Measurements from ENCODE around the gene KIAA0825. TPM values are rescaled to one million over a fixed set of nuclear protein-coding genes. Genes with fewer than 3 reads are reported as not detected.

KIAA0825 gene
- total and polyA plus RNA-seq, 2 experiments from 2014 or later = 3.0 to 7.0 TPM

- Histone ChIP-seq H3K79me2 (ENCODE audit: insufficient read depth) (no peaks in the 10 kb centered on the region), H4K20me1 (ENCODE audit: insufficient read depth) (no peaks in the 10 kb centered on the region), H3K27me3 (replicated peaks; ENCODE audit: insufficient read depth) (no peaks in the 10 kb centered on the region), H3K27ac (no peak overlapping the region), H3F3A (ENCODE audit: insufficient read depth) (no peaks in the 10 kb centered on the region), H3K9ac (no peak overlapping the region), H3K4me2 (ENCODE audit: unreplicated experiment) (no peak overlapping the region), H3K9me2 (ENCODE audit: insufficient read depth) (no peaks in the 10 kb centered on the region), H3K4me1 (ENCODE audit: insufficient read depth) (no peaks in the 10 kb centered on the region), H3K9me3 (ENCODE audit: low read depth) (no peaks in the 10 kb centered on the region), H3K4me3 (no peak overlapping the region), H3K36me3 (ENCODE audit: low read depth) (no peaks in the 10 kb centered on the region), H2AFZ (no peak overlapping the region)
- no peak for DNase-seq
- in situ Hi-C loops (cut with MboI) = no loop called here
- TF ChIP-seq EZH2 (IDR thresholded peaks at IDR 0.05; ENCODE audit: insufficient read depth, poor library complexity, severe bottlenecking) = no peak
- no peak for TF ChIP-seq EZH2phosphoT487 (IDR thresholded peaks at IDR 0.05; ENCODE audit: insufficient read depth, low read depth)
Measured at GRCh38 chr5:94571415-94571814, 47.0 kb downstream of the KIAA0825 start.

GRCh38 chr5:94564812-94565211, 53.6 kb downstream of the KIAA0825 start:
- Histone ChIP-seq H3K79me2 (ENCODE audit: insufficient read depth) (no peaks in the 10 kb centered on the region), H3K4me1 (ENCODE audit: insufficient read depth) (no peaks in the 10 kb centered on the region), H3K9me3 (ENCODE audit: low read depth) (no peaks in the 10 kb centered on the region), H4K20me1 (ENCODE audit: insufficient read depth) (no peaks in the 10 kb centered on the region), H3K9ac (no peak overlapping the region), H3K36me3 (ENCODE audit: low read depth) (no peaks in the 10 kb centered on the region), H2AFZ (no peak overlapping the region), H3K4me3 (no peak overlapping the region), H3K27me3 (replicated peaks; ENCODE audit: insufficient read depth) (no peaks in the 10 kb centered on the region), H3K27ac (no peak overlapping the region), H3F3A (ENCODE audit: insufficient read depth) (no peaks in the 10 kb centered on the region), H3K4me2 (ENCODE audit: unreplicated experiment) (no peak overlapping the region), H3K9me2 (ENCODE audit: insufficient read depth) (no peaks in the 10 kb centered on the region)
- WGBS, 2 experiments (ENCODE audit: low coverage in 1 of 2, low lambda C conversion rate in 2 of 2, missing lambda C conversion rate in 2 of 2) = 63 to 71% methylated on average over 1 of the region's 1 CpG
- no peak for DNase-seq
- TF ChIP-seq EZH2phosphoT487 (IDR thresholded peaks at IDR 0.05; ENCODE audit: insufficient read depth, low read depth) = no peak
- TF ChIP-seq EZH2 (IDR thresholded peaks at IDR 0.05; ENCODE audit: insufficient read depth, poor library complexity, severe bottlenecking) = no peak
- in situ Hi-C loops (cut with MboI) = no loop called here

GRCh38 chr5:94562327-94562971, 56.0 kb downstream of the KIAA0825 start:
- Histone ChIP-seq H3K79me2 (ENCODE audit: insufficient read depth) (no peaks in the 10 kb centered on the region), H3K9me2 (ENCODE audit: insufficient read depth) (no peaks in the 10 kb centered on the region), H3K4me2 (ENCODE audit: unreplicated experiment) (no peak overlapping the region), H2AFZ (no peak overlapping the region), H3K4me1 (ENCODE audit: insufficient read depth) (no peaks in the 10 kb centered on the region), H4K20me1 (ENCODE audit: insufficient read depth) (no peaks in the 10 kb centered on the region), H3K4me3 (no peak overlapping the region), H3K27ac (no peak overlapping the region), H3K9me3 (ENCODE audit: low read depth) (no peaks in the 10 kb centered on the region), H3K9ac (no peak overlapping the region), H3K27me3 (replicated peaks; ENCODE audit: insufficient read depth) (no peaks in the 10 kb centered on the region), H3K36me3 (ENCODE audit: low read depth) (no peaks in the 10 kb centered on the region), H3F3A (ENCODE audit: insufficient read depth) (no peaks in the 10 kb centered on the region)
- in situ Hi-C loops (cut with MboI) = no loop called here
- DNase-seq = no peak
- TF ChIP-seq EZH2phosphoT487 (IDR thresholded peaks at IDR 0.05; ENCODE audit: insufficient read depth, low read depth) = no peak
- no peak for TF ChIP-seq EZH2 (IDR thresholded peaks at IDR 0.05; ENCODE audit: insufficient read depth, poor library complexity, severe bottlenecking)
- WGBS, 2 experiments (ENCODE audit: low coverage in 1 of 2, low lambda C conversion rate in 2 of 2, missing lambda C conversion rate in 2 of 2) = 77 to 79% methylated on average over 2 of the region's 2 CpGs

GRCh38 chr5:94558028-94558427, 60.4 kb downstream of the KIAA0825 start:
- Histone ChIP-seq H4K20me1 (ENCODE audit: insufficient read depth) (no peaks in the 10 kb centered on the region), H3K9ac (no peak overlapping the region), H3K36me3 (ENCODE audit: low read depth) (no peaks in the 10 kb centered on the region), H3K27me3 (replicated peaks; ENCODE audit: insufficient read depth) (no peaks in the 10 kb centered on the region), H2AFZ (no peak overlapping the region), H3K4me2 (ENCODE audit: unreplicated experiment) (no peak overlapping the region), H3K27ac (no peak overlapping the region), H3K79me2 (ENCODE audit: insufficient read depth) (no peaks in the 10 kb centered on the region), H3K9me2 (ENCODE audit: insufficient read depth) (no peaks in the 10 kb centered on the region), H3K9me3 (ENCODE audit: low read depth) (no peaks in the 10 kb centered on the region), H3K4me3 (no peak overlapping the region), H3K4me1 (ENCODE audit: insufficient read depth) (no peaks in the 10 kb centered on the region), H3F3A (ENCODE audit: insufficient read depth) (no peaks in the 10 kb centered on the region)
- TF ChIP-seq EZH2 (IDR thresholded peaks at IDR 0.05; ENCODE audit: insufficient read depth, poor library complexity, severe bottlenecking) (no peak), EZH2phosphoT487 (IDR thresholded peaks at IDR 0.05; ENCODE audit: insufficient read depth, low read depth) (no peak)
- WGBS, 2 experiments (ENCODE audit: low coverage in 1 of 2, low lambda C conversion rate in 2 of 2, missing lambda C conversion rate in 2 of 2) = 91 to 95% methylated on average over 5 of the region's 5 CpGs
- in situ Hi-C loops (cut with MboI) = no loop called here
- DNase-seq = no peak

GRCh38 chr5:94551858-94552257, 66.5 kb downstream of the KIAA0825 start:
- TF ChIP-seq EZH2phosphoT487 (IDR thresholded peaks at IDR 0.05; ENCODE audit: insufficient read depth, low read depth) (no peak), EZH2 (IDR thresholded peaks at IDR 0.05; ENCODE audit: insufficient read depth, poor library complexity, severe bottlenecking) (no peak)
- no peak overlapping the region for H3K9ac ChIP-seq
- no peaks in the 10 kb centered on the region for H3F3A ChIP-seq (ENCODE audit: insufficient read depth)
- H3K9me3 ChIP-seq (ENCODE audit: low read depth) = no peaks in the 10 kb centered on the region
- DNase-seq = no peak
- H3K4me1 ChIP-seq (ENCODE audit: insufficient read depth) = no peaks in the 10 kb centered on the region
- 91 to 95% methylated on average over 1 of the region's 1 CpG for WGBS, 2 experiments (ENCODE audit: low coverage in 1 of 2, low lambda C conversion rate in 2 of 2, missing lambda C conversion rate in 2 of 2)
- no peaks in the 10 kb centered on the region for H4K20me1 ChIP-seq (ENCODE audit: insufficient read depth)
- no peak overlapping the region for H3K27ac ChIP-seq
- no peaks in the 10 kb centered on the region for H3K27me3 ChIP-seq (replicated peaks; ENCODE audit: insufficient read depth)
- H2AFZ ChIP-seq = no peak overlapping the region
- no peaks in the 10 kb centered on the region for H3K79me2 ChIP-seq (ENCODE audit: insufficient read depth)
- H3K9me2 ChIP-seq (ENCODE audit: insufficient read depth) = no peaks in the 10 kb centered on the region
- H3K4me3 ChIP-seq = no peak overlapping the region
- H3K36me3 ChIP-seq (ENCODE audit: low read depth) = no peaks in the 10 kb centered on the region
- no peak overlapping the region for H3K4me2 ChIP-seq (ENCODE audit: unreplicated experiment)
- in situ Hi-C loops (cut with MboI) = no loop called here
